CD4-positive, alpha-beta T cell (primary cell): ENCODE measurements around the gene PAEP. TPM values are rescaled to one million over a fixed set of nuclear protein-coding genes. Genes with fewer than 3 reads are reported as not detected.

Experiments
- ATAC-seq: fragments of 200-7000 bp; cut with Tn5 transposase; one replicate; pipeline ENCODE4 v1.10.0; 2022; ENCODE audit warnings: mild to moderate bottlenecking; ENCODE audit not compliant: poor library complexity
- CTCF ChIA-PET: fragments of 350-600 bp; sonication (Branson Sonifier 250); formaldehyde crosslinking; loops from one replicate; lab custom pipeline; 2021; ENCODE audit warnings: antibody characterized with exemption, inconsistent platforms; lab: Charles Lee
- POLR2A ChIA-PET: fragments of 350-600 bp; sonication (Branson Sonifier 250); formaldehyde crosslinking; loops from one replicate; lab custom pipeline; 2021; ENCODE audit warnings: antibody characterized with exemption, inconsistent platforms; lab: Charles Lee
- DNase-seq, 14 experiments: peaks; one replicate each; pipeline ENCODE4 v3.0.0-alpha.2; 2013 to 2020; ENCODE audit warnings: mixed read lengths in 2 of 14
- H3K27ac ChIP-seq, 2 donors: one replicate each; pipeline versions ENCODE4 v1.5.1 to v1.7.0; 2013; ENCODE audit warnings: low read length in 2 of 2, low read depth in 1 of 2, mild to moderate bottlenecking in 1 of 2
- H3K27me3 ChIP-seq, 2 experiments: 1 replicate in 1 of 2; 2 replicates in 1 of 2; pipeline versions ENCODE4 v1.6.1 to v1.7.0; 2013; ENCODE audit warnings: low read length in 2 of 2, control low read depth in 1 of 2, mild to moderate bottlenecking in 1 of 2, moderate library complexity in 1 of 2; ENCODE audit not compliant: insufficient read depth in 2 of 2, control insufficient read depth in 1 of 2
- H3K36me3 ChIP-seq: one replicate; pipeline ENCODE4 v1.6.1; 2013; ENCODE audit warnings: low read length, control low read depth; ENCODE audit not compliant: insufficient read depth
- H3K4me1 ChIP-seq: one replicate; pipeline ENCODE4 v1.6.1; 2013; ENCODE audit warnings: low read length, control low read depth; ENCODE audit not compliant: insufficient read depth
- H3K4me3 ChIP-seq: one replicate; pipeline ENCODE4 v1.5.1; 2013; ENCODE audit warnings: mild to moderate bottlenecking, low read length, moderate library complexity
- H3K9me3 ChIP-seq, 2 experiments: 1 replicate in 1 of 2; 2 replicates in 1 of 2; pipeline versions ENCODE4 v1.6.1 to v1.7.0; 2013; ENCODE audit warnings: low read length in 2 of 2, mild to moderate bottlenecking in 2 of 2, control low read depth in 1 of 2, moderate library complexity in 1 of 2; ENCODE audit not compliant: control insufficient read depth in 1 of 2, insufficient read depth in 1 of 2
- H3K27ac Mint-ChIP-seq: one replicate; pipeline ENCODE4 v1.8.0; 2020; ENCODE audit warnings: mixed read lengths
- H3K27me3 Mint-ChIP-seq: one replicate; pipeline ENCODE4 v1.8.0; 2021; ENCODE audit warnings: mixed read lengths
- H3K36me3 Mint-ChIP-seq: one replicate; pipeline ENCODE4 v1.8.0; 2021; ENCODE audit warnings: low read depth, mixed read lengths
- H3K4me1 Mint-ChIP-seq: one replicate; pipeline ENCODE4 v1.8.0; 2021; ENCODE audit warnings: low read depth, mixed read lengths
- H3K4me3 Mint-ChIP-seq: one replicate; pipeline ENCODE4 v1.8.0; 2020; ENCODE audit warnings: mild to moderate bottlenecking, mixed read lengths
- H3K9me3 Mint-ChIP-seq: one replicate; pipeline ENCODE4 v1.8.0; 2020; ENCODE audit warnings: mixed read lengths
- intact Hi-C, 2 experiments: fragments of 100-400 bp; cut with DNase I in 1 of 2; cut with micrococcal nuclease in 1 of 2; formaldehyde crosslinking; loops; one replicate each; pipeline versions ENCODE4 v1.15.1 to v1.9.0; 2023 to 2025; cut with DNase I, micrococcal nuclease
- total RNA-seq, 174 experiments: library from RNA in 2 of 174; stranded (reverse) in 2 of 174; gene quantifications; one replicate each; pipeline ENCODE4 v1.2.3 and lab custom pipeline; 2021 to 2026
- TF ChIP-seq, protein P1 (sequence below): fragments of 200-600 bp; IDR thresholded peaks from one replicate; pipeline ENCODE4 v1.8.0; 2022; ENCODE audit warnings: antibody characterized with exemption, mild to moderate bottlenecking

Gene PAEP
- total RNA-seq, 2 experiments from 2014 or later = not detected

- no peaks in the 10 kb centered on the region for H3K36me3 Mint-ChIP-seq
- Histone ChIP-seq H3K27ac (no peak overlapping the region), H3K4me1 (peaks cover 4% of the 10 kb centered on the region), H3K4me3 (no peak overlapping the region), H3K27me3 (peaks cover 0 to 2% of the 10 kb centered on the region in 2 experiments), H3K9me3 (no peaks in the 10 kb centered on the region), H3K36me3 (no peaks in the 10 kb centered on the region)
- ChIA-PET CTCF (no interaction called here), POLR2A (no interaction called here)
- TF ChIP-seq, protein P1, sequence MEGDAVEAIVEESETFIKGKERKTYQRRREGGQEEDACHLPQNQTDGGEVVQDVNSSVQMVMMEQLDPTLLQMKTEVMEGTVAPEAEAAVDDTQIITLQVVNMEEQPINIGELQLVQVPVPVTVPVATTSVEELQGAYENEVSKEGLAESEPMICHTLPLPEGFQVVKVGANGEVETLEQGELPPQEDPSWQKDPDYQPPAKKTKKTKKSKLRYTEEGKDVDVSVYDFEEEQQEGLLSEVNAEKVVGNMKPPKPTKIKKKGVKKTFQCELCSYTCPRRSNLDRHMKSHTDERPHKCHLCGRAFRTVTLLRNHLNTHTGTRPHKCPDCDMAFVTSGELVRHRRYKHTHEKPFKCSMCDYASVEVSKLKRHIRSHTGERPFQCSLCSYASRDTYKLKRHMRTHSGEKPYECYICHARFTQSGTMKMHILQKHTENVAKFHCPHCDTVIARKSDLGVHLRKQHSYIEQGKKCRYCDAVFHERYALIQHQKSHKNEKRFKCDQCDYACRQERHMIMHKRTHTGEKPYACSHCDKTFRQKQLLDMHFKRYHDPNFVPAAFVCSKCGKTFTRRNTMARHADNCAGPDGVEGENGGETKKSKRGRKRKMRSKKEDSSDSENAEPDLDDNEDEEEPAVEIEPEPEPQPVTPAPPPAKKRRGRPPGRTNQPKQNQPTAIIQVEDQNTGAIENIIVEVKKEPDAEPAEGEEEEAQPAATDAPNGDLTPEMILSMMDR = no peak
- ATAC-seq = no peak
- intact Hi-C loops = no loop called here
- H3K27me3 Mint-ChIP-seq = peaks cover 14% of the 10 kb centered on the region
- no peak overlapping the region for H3K4me3 Mint-ChIP-seq
- DNase-seq = peak in 1 of 14 experiments; percentile 21
- H3K4me1 Mint-ChIP-seq = no peaks in the 10 kb centered on the region
- H3K27ac Mint-ChIP-seq = no peak overlapping the region
- no peaks in the 10 kb centered on the region for H3K9me3 Mint-ChIP-seq
These were observed 46.2 kb upstream of the PAEP start for GRCh38 chr9:135515083-135515951.

GRCh38 chr9:135516132-135516860, 45.3 kb upstream of the PAEP start:
- Histone ChIP-seq H3K36me3 (no peaks in the 10 kb centered on the region), H3K27ac (no peak overlapping the region), H3K4me3 (no peak overlapping the region), H3K9me3 (no peaks in the 10 kb centered on the region), H3K4me1 (peaks cover 4% of the 10 kb centered on the region), H3K27me3 (peaks cover 2 to 3% of the 10 kb centered on the region in 2 experiments)
- Mint-ChIP-seq H3K4me1 (no peaks in the 10 kb centered on the region), H3K27ac (no peak overlapping the region), H3K9me3 (no peaks in the 10 kb centered on the region), H3K27me3 (peaks cover 14% of the 10 kb centered on the region), H3K4me3 (no peak overlapping the region), H3K36me3 (no peaks in the 10 kb centered on the region)
- no peak for DNase-seq
- ChIA-PET POLR2A (no interaction called here), CTCF (no interaction called here)
- TF ChIP-seq, protein P1 = no peak
- intact Hi-C loops = no loop called here
- no peak for ATAC-seq

GRCh38 chr9:135517407-135517822, 44.1 kb upstream of the PAEP start:
- no peak overlapping the region for H3K4me3 Mint-ChIP-seq
- Histone ChIP-seq H3K9me3 (no peaks in the 10 kb centered on the region), H3K27me3 (peaks cover 2 to 5% of the 10 kb centered on the region in 2 experiments), H3K36me3 (no peaks in the 10 kb centered on the region), H3K4me3 (no peak overlapping the region), H3K27ac (no peak overlapping the region), H3K4me1 (peaks cover 4% of the 10 kb centered on the region)
- no peak for DNase-seq
- intact Hi-C loops = no loop called here
- peaks cover 14% of the 10 kb centered on the region for H3K27me3 Mint-ChIP-seq
- TF ChIP-seq, protein P1 = no peak
- H3K27ac Mint-ChIP-seq = no peak overlapping the region
- H3K36me3 Mint-ChIP-seq = no peaks in the 10 kb centered on the region
- no peaks in the 10 kb centered on the region for H3K4me1 Mint-ChIP-seq
- ATAC-seq = no peak
- no peaks in the 10 kb centered on the region for H3K9me3 Mint-ChIP-seq
- ChIA-PET POLR2A (no interaction called here), CTCF (no interaction called here)
